Fibroblast of lung (primary cell): Measurements from ENCODE around the gene MAP3K9. TPM values are rescaled to one million over a fixed set of nuclear protein-coding genes. Genes with fewer than 3 reads are reported as not detected.

Experiments
- DNase-seq, 2 donors: peaks; one replicate each; pipeline versions ENCODE4 v3.0.0 to v3.0.0-alpha.2; 2010; ENCODE audit warnings: low read depth in 2 of 2
- H2AFZ ChIP-seq: 2 replicates; pipeline ENCODE4 v1.5.1; 2012; ENCODE audit warnings: low read length, control low read depth, inconsistent platforms
- H3K27ac ChIP-seq: 2 replicates; pipeline ENCODE4 v1.5.1; 2011; ENCODE audit warnings: low read length, control low read depth; ENCODE audit not compliant: insufficient read depth
- H3K27me3 ChIP-seq: 2 replicates; pipeline ENCODE4 v1.5.1; 2011; ENCODE audit warnings: mild to moderate bottlenecking, low read length; ENCODE audit not compliant: control insufficient read depth, insufficient read depth
- H3K36me3 ChIP-seq: 2 replicates; pipeline ENCODE4 v1.5.1; 2011; ENCODE audit warnings: low read length; ENCODE audit not compliant: control insufficient read depth, insufficient read depth
- H3K4me1 ChIP-seq: 2 replicates; pipeline ENCODE4 v1.5.1; 2011; ENCODE audit warnings: low read length; ENCODE audit not compliant: control insufficient read depth, insufficient read depth; ENCODE audit errors: extremely low read depth
- H3K4me2 ChIP-seq: 2 replicates; pipeline ENCODE4 v1.5.1; 2011; ENCODE audit warnings: low read length, control low read depth; ENCODE audit not compliant: insufficient read depth; ENCODE audit errors: extremely low read depth
- H3K4me3 ChIP-seq, 4 experiments: fragments of 200-600 bp in 1 of 4; sonication (generic) in 1 of 4; replicated peaks in 1 of 4; 2 replicates each; pipeline ENCODE4 v1.5.1; 2011 to 2016; ENCODE audit warnings: low read length in 4 of 4, low read depth in 3 of 4, mild to moderate bottlenecking in 3 of 4, control low read depth in 2 of 4, inconsistent platforms in 1 of 4, mixed read lengths in 1 of 4; ENCODE audit not compliant: insufficient read depth in 1 of 4; ENCODE audit errors: control extremely low read depth in 1 of 4
- H3K79me2 ChIP-seq: 2 replicates; pipeline ENCODE4 v1.5.1; 2012; ENCODE audit warnings: mild to moderate bottlenecking, low read length, inconsistent platforms; ENCODE audit not compliant: control insufficient read depth, insufficient read depth
- H3K9ac ChIP-seq: 2 replicates; pipeline ENCODE4 v1.5.1; 2011; ENCODE audit warnings: mild to moderate bottlenecking, low read length, control low read depth; ENCODE audit not compliant: insufficient read depth
- H3K9me3 ChIP-seq: 2 replicates; pipeline ENCODE4 v1.5.1; 2012; ENCODE audit warnings: low read depth, low read length; ENCODE audit not compliant: control insufficient read depth, insufficient read depth
- H4K20me1 ChIP-seq: 2 replicates; pipeline ENCODE4 v1.5.1; 2011; ENCODE audit warnings: low read length; ENCODE audit not compliant: control insufficient read depth, insufficient read depth; ENCODE audit errors: extremely low read depth
- EZH2 ChIP-seq: IDR thresholded peaks from 2 replicates; pipeline ENCODE4 v1.5.1; 2012; ENCODE audit warnings: low read length, control low read depth, mild to moderate bottlenecking; ENCODE audit errors: missing control alignments
- polyA plus RNA-seq, 2 donors: library from polyadenylated mRNA; depleted of rRNA in 1 of 2; stranded (reverse) in 1 of 2; unstranded in 1 of 2; fragments of >200 nt; gene quantifications; 2 replicates each; pipeline ENCODE4 v1.2.1, GENCODE V29; 2011 to 2012; ENCODE audit warnings: missing spikeins in 1 of 2
- total RNA-seq: library from RNA; depleted of rRNA; stranded (reverse); fragments of >200 nt; gene quantifications from 2 replicates; pipeline ENCODE4 v1.2.1, GENCODE V29; 2014
- TF ChIP-seq, protein P1 (sequence below), 2 donors: IDR thresholded peaks in 1 of 2; conservative IDR thresholded peaks in 1 of 2; 1 replicate in 1 of 2; 2 replicates in 1 of 2; pipeline ENCODE4 v1.5.1; 2011 to 2012; ENCODE audit warnings: low read length in 2 of 2, control low read depth in 1 of 2, inconsistent platforms in 1 of 2, low read depth in 1 of 2, mild to moderate bottlenecking in 1 of 2

Gene MAP3K9
- total and polyA plus RNA-seq, 2 donors (not counting 1 experiment from before 2014, with no cell fraction given): 0.17 to 0.27 TPM

DNA sequence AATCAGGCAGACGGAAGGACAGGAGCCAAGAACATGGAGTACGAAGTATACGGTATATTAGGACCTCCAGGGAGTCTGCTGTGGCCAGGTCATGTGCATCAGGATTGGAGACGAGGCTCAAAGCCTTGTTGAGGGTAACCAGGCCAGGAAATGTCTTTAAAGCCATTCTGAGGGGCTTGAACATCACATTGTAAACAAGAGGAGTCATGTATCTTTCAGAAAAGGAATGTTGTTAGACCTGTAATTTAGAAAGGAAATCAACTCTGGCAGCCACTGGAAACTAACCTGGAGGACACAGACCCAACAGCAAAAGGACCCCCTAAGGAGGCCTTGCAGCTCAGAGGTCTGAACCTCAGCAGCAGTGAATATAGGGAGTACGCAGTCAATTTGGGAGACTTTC lies 7.5 kb downstream of the MAP3K9 start:
- H3K9me3 ChIP-seq: no peaks in the 10 kb centered on the region
- no peak overlapping the region for H3K4me2 ChIP-seq
- no peak overlapping the region for H2AFZ ChIP-seq
- DNase-seq: no peak
- H3K4me3 ChIP-seq: no peak overlapping the region
- H3K9ac ChIP-seq: no peak overlapping the region
- no peaks in the 10 kb centered on the region for H3K79me2 ChIP-seq
- H3K27ac ChIP-seq: no peak overlapping the region
- no peaks in the 10 kb centered on the region for H4K20me1 ChIP-seq
- peaks cover 1% of the 10 kb centered on the region for H3K27me3 ChIP-seq
- no peak for TF ChIP-seq EZH2
- TF ChIP-seq, protein P1, sequence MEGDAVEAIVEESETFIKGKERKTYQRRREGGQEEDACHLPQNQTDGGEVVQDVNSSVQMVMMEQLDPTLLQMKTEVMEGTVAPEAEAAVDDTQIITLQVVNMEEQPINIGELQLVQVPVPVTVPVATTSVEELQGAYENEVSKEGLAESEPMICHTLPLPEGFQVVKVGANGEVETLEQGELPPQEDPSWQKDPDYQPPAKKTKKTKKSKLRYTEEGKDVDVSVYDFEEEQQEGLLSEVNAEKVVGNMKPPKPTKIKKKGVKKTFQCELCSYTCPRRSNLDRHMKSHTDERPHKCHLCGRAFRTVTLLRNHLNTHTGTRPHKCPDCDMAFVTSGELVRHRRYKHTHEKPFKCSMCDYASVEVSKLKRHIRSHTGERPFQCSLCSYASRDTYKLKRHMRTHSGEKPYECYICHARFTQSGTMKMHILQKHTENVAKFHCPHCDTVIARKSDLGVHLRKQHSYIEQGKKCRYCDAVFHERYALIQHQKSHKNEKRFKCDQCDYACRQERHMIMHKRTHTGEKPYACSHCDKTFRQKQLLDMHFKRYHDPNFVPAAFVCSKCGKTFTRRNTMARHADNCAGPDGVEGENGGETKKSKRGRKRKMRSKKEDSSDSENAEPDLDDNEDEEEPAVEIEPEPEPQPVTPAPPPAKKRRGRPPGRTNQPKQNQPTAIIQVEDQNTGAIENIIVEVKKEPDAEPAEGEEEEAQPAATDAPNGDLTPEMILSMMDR (conservative IDR thresholded peaks at IDR 0.05 in 1 of 2, IDR thresholded peaks at IDR 0.05 in 1 of 2; ENCODE audit: low read depth in 1 of 2, low read length in 2 of 2): no peak
- H3K36me3 ChIP-seq: no peaks in the 10 kb centered on the region
- H3K4me1 ChIP-seq: no peaks in the 10 kb centered on the region

DNA sequence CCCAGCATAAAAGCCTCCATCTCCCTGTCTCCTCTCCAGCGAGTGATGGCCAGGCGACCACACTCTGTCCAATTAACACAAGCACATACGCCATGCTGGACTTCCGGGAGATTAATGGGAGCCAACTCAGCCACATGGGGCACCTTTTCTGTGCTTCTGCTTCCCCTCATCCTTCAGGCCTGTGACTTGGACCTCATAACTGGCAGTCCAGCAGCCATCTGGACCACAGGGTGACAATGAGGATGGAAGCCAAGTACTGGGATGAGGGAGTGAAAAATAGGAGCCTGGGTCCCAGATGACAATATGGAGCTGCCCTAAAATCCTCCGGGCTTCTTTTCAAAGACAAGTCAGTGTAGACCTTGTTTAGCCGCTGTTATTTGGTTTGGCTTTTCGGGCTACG lies 12.8 kb downstream of the MAP3K9 start:
- H2AFZ ChIP-seq: no peak overlapping the region
- TF ChIP-seq, protein P1 (conservative IDR thresholded peaks at IDR 0.05 in 1 of 2, IDR thresholded peaks at IDR 0.05 in 1 of 2; ENCODE audit: low read depth in 1 of 2, low read length in 2 of 2): no peak
- TF ChIP-seq EZH2: no peak
- H3K27ac ChIP-seq: no peak overlapping the region
- no peaks in the 10 kb centered on the region for H3K9me3 ChIP-seq
- no peaks in the 10 kb centered on the region for H3K4me1 ChIP-seq
- H3K4me2 ChIP-seq: no peak overlapping the region
- H4K20me1 ChIP-seq: no peaks in the 10 kb centered on the region
- no peak overlapping the region for H3K4me3 ChIP-seq
- H3K36me3 ChIP-seq: no peaks in the 10 kb centered on the region
- H3K9ac ChIP-seq: no peak overlapping the region
- DNase-seq: no peak
- H3K27me3 ChIP-seq: no peaks in the 10 kb centered on the region
- H3K79me2 ChIP-seq: no peaks in the 10 kb centered on the region

DNA sequence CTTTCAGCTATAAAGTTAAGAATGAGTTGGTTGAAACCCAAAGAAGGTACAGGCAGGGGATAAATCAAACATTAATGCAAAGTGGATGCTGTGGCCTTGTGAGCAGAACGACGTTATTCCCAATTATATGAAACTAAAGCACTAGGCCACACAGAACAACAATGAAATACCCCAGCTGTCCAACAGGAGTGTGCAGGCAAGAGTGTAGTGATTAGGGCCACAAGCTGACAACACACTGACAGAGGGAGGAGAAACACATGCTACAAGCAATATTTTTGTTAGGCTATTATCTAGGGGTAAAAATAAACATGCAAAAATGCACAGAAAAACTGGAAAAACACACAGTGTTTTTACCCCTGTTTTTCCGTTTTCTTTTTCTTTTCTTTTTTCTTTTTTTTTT lies 15.0 kb downstream of the MAP3K9 start:
- Histone ChIP-seq H3K9ac (no peak overlapping the region), H3K4me3 (no peak overlapping the region), H3K4me2 (no peak overlapping the region), H3K4me1 (no peaks in the 10 kb centered on the region), H2AFZ (no peak overlapping the region), H3K36me3 (no peaks in the 10 kb centered on the region), H3K9me3 (no peaks in the 10 kb centered on the region), H4K20me1 (no peaks in the 10 kb centered on the region), H3K27me3 (no peaks in the 10 kb centered on the region), H3K79me2 (no peaks in the 10 kb centered on the region), H3K27ac (no peak overlapping the region)
- TF ChIP-seq EZH2: no peak
- TF ChIP-seq, protein P1 (conservative IDR thresholded peaks at IDR 0.05 in 1 of 2, IDR thresholded peaks at IDR 0.05 in 1 of 2; ENCODE audit: low read depth in 1 of 2, low read length in 2 of 2): no peak
- no peak for DNase-seq
